ENCODE results near the gene SPDYE3. TPM values are rescaled to one million over a fixed set of nuclear protein-coding genes. Genes with fewer than 3 reads are reported as not detected.

The SPDYE3 gene
- total and polyA plus RNA-seq, 3 experiments from 2014 or later, result 9.8 TPM; not detected in 2

DNA sequence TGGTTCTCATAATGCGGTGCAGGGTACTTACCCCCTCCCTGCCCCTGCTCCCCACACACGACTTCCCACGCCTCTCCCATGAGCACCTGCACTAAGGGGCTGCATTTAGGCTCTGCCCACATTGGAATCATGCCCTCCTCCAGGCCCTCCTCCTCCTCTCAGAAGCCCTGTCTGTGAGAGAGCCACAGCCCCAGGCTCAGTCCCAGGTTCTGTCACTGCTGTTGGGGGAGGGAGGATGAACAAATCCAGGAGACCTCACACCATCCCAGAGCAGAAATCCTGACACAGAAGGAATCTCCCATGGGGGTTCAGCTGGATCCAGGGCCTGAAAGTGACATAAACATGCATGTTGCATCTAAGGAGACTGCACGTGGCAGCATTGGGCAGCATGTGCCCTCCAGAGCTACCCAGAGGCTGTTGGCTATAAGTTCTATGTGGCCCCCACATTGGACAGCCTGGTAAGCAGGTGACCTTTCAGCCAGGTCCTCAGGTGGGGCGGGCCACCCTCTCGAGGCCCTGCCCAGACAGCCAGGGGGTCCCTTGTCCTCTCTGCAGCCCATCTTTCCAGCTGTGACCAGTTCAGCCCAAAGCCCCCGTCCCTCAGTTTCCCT, 64.2 kb downstream of the SPDYE3 start:
- peaks cover 13% of the 10 kb centered on the region for H3K4me1 ChIP-seq (ENCODE audit: insufficient read depth, low read length)
- no peaks in the 10 kb centered on the region for H3K9me3 Mint-ChIP-seq
- POLR2A ChIA-PET, result no interaction called here
- no peak overlapping the region for H3K4me3 ChIP-seq (ENCODE audit: low read length)
- H3K27me3 Mint-ChIP-seq, result no peaks in the 10 kb centered on the region
- no peaks in the 10 kb centered on the region for H3K36me3 ChIP-seq (ENCODE audit: insufficient read depth, low read length)
- peaks cover 0 to 9% (median 2%) of the 10 kb centered on the region in 3 donors for H3K36me3 Mint-ChIP-seq
- no peaks in the 10 kb centered on the region for H3K27me3 ChIP-seq (ENCODE audit: insufficient read depth, low read length, poor library complexity, severe bottlenecking)
- H3K9me3 ChIP-seq (ENCODE audit: low read length), result no peaks in the 10 kb centered on the region
- no peak overlapping the region for H3K4me3 Mint-ChIP-seq
- CTCF ChIA-PET, result no interaction called here
- H3K27ac Mint-ChIP-seq, result peak overlapping the region in 6 of 8 donors; percentile 10 to 91 (median 66)
- DNase-seq, result peak in 1 of 5 donors; percentile 26
- H3K27ac ChIP-seq (ENCODE audit: low read depth, low read length), result no peak overlapping the region
- H3K4me1 Mint-ChIP-seq, result peaks cover 29 to 52% (median 31%) of the 10 kb centered on the region in 3 donors

Other genes starting within 250 kb of the SPDYE3 start
- gene ZNF3, start 226.0 kb upstream of the SPDYE3 start, total RNA-seq, result 10 to 100 TPM; 26.8 to 27.9 TPM
- 29.8 TPM for gene ZNF3, start 226.0 kb upstream of the SPDYE3 start, polyA plus RNA-seq
- 100 to 1,000 TPM; 110 to 111 TPM for gene COPS6, start 218.7 kb upstream of the SPDYE3 start, total RNA-seq
- 144 TPM for gene COPS6, start 218.7 kb upstream of the SPDYE3 start, polyA plus RNA-seq
- gene MCM7, start 206.3 kb upstream of the SPDYE3 start, total RNA-seq, result 100 to 1,000 TPM; 440 to 452 TPM
- gene MCM7, start 206.3 kb upstream of the SPDYE3 start, polyA plus RNA-seq, result 28.9 TPM
- 10 to 100 TPM; 13.8 to 17.3 TPM for gene AP4M1, start 206.1 kb upstream of the SPDYE3 start, total RNA-seq
- 5.2 TPM for gene AP4M1, start 206.1 kb upstream of the SPDYE3 start, polyA plus RNA-seq
- 10 to 100 TPM; 75.7 to 82.3 TPM for gene TAF6, start 188.3 kb upstream of the SPDYE3 start, total RNA-seq
- gene TAF6, start 188.3 kb upstream of the SPDYE3 start, polyA plus RNA-seq, result 39.8 TPM
- 10 to 100 TPM; 18.9 to 19.0 TPM for gene CNPY4, start 188.1 kb upstream of the SPDYE3 start, total RNA-seq
- 24.1 TPM for gene CNPY4, start 188.1 kb upstream of the SPDYE3 start, polyA plus RNA-seq
- gene MBLAC1, start 180.7 kb upstream of the SPDYE3 start, total RNA-seq, result 1 to 10 TPM; 4.4 TPM
- 2.3 TPM for gene MBLAC1, start 180.7 kb upstream of the SPDYE3 start, polyA plus RNA-seq
- 100 to 1,000 TPM; 125 to 130 TPM for gene LAMTOR4, start 158.8 kb upstream of the SPDYE3 start, total RNA-seq
- gene LAMTOR4, start 158.8 kb upstream of the SPDYE3 start, polyA plus RNA-seq, result 386 TPM
- gene TRAPPC14, start 149.0 kb upstream of the SPDYE3 start, total RNA-seq, result 10 to 100 TPM; 30.5 to 33.2 TPM
- gene TRAPPC14, start 149.0 kb upstream of the SPDYE3 start, polyA plus RNA-seq, result 3.4 TPM
- gene GAL3ST4, start 139.1 kb upstream of the SPDYE3 start, total RNA-seq, result 1 to 10 TPM; 1.0 to 1.6 TPM
- 0.52 TPM for gene GAL3ST4, start 139.1 kb upstream of the SPDYE3 start, polyA plus RNA-seq
- gene GPC2, start 130.3 kb upstream of the SPDYE3 start, total RNA-seq, result 1 to 10 TPM; 1.6 to 2.1 TPM
- gene GPC2, start 130.3 kb upstream of the SPDYE3 start, polyA plus RNA-seq, result not detected
- 1 to 10 TPM; 5.0 to 5.1 TPM for gene STAG3, start 129.8 kb upstream of the SPDYE3 start, total RNA-seq
- gene STAG3, start 129.8 kb upstream of the SPDYE3 start, polyA plus RNA-seq, result 1.5 TPM
- gene PVRIG, start 87.8 kb upstream of the SPDYE3 start, total RNA-seq, result 10 to 100 TPM; 23.9 to 24.5 TPM
- 131 TPM for gene PVRIG, start 87.8 kb upstream of the SPDYE3 start, polyA plus RNA-seq
- gene PILRB, start 50.4 kb downstream of the SPDYE3 start, total RNA-seq, result 10 to 100 TPM; 33.5 to 33.7 TPM
- 18.1 TPM for gene PILRB, start 50.4 kb downstream of the SPDYE3 start, polyA plus RNA-seq
- gene PILRA, start 65.8 kb downstream of the SPDYE3 start, total RNA-seq, result 1 to 10 TPM in 1 of 2 experiments, under 1 TPM in 1; 0.84 to 1.9 TPM
- gene PILRA, start 65.8 kb downstream of the SPDYE3 start, polyA plus RNA-seq, result 0.37 TPM
- 1 to 10 TPM; 4.3 to 5.0 TPM for gene ZCWPW1, start 121.0 kb downstream of the SPDYE3 start, total RNA-seq
- gene ZCWPW1, start 121.0 kb downstream of the SPDYE3 start, polyA plus RNA-seq, result 6.5 TPM
- 10 to 100 TPM; 75.9 to 78.8 TPM for gene MEPCE, start 122.1 kb downstream of the SPDYE3 start, total RNA-seq
- 13.6 TPM for gene MEPCE, start 122.1 kb downstream of the SPDYE3 start, polyA plus RNA-seq
- gene PPP1R35, start 128.8 kb downstream of the SPDYE3 start, total RNA-seq, result 10 to 100 TPM; 41.4 to 46.3 TPM
- gene PPP1R35, start 128.8 kb downstream of the SPDYE3 start, polyA plus RNA-seq, result 50.2 TPM
- 1 to 10 TPM in 1 of 2 experiments, under 1 TPM in 1; 1.00 to 1.7 TPM for gene SPACDR, start 156.6 kb downstream of the SPDYE3 start, total RNA-seq
- gene SPACDR, start 156.6 kb downstream of the SPDYE3 start, polyA plus RNA-seq, result 0.56 TPM
- 10 to 100 TPM; 96.2 to 99.1 TPM for gene TSC22D4, start 171.5 kb downstream of the SPDYE3 start, total RNA-seq
- 40.5 TPM for gene TSC22D4, start 171.5 kb downstream of the SPDYE3 start, polyA plus RNA-seq
- under 1 TPM; 0.13 to 0.18 TPM for gene NYAP1, start 176.2 kb downstream of the SPDYE3 start, total RNA-seq
- not detected for gene NYAP1, start 176.2 kb downstream of the SPDYE3 start, polyA plus RNA-seq
- gene AGFG2, start 231.5 kb downstream of the SPDYE3 start, total RNA-seq, result 10 to 100 TPM; 60.5 to 63.1 TPM
- gene AGFG2, start 231.5 kb downstream of the SPDYE3 start, polyA plus RNA-seq, result 36.2 TPM